Left ventricle myocardium inferior (tissue), 1 donor: ENCODE data around the gene REEP1. TPM values are rescaled to one million over a fixed set of nuclear protein-coding genes. Genes with fewer than 3 reads are reported as not detected.
A peak's percentile ranks its signal among the peaks of the same experiment; 100 is the strongest.

Experiments used
- DNase-seq: peaks from one replicate; pipeline ENCODE4 v3.0.0-alpha.2; 2020
- H3K27ac ChIP-seq: fragments of 200-600 bp; replicated peaks from 2 replicates; pipeline ENCODE4 v1.8.0; 2021
- H3K27me3 ChIP-seq: fragments of 200-600 bp; 2 replicates; pipeline ENCODE4 v1.8.0; 2021; ENCODE audit warnings: low read depth
- H3K36me3 ChIP-seq: fragments of 200-600 bp; 2 replicates; pipeline ENCODE4 v1.8.0; 2021
- H3K4me1 ChIP-seq: fragments of 200-600 bp; 2 replicates; pipeline ENCODE4 v1.8.0; 2021
- H3K4me3 ChIP-seq: fragments of 200-600 bp; 2 replicates; pipeline ENCODE4 v1.8.0; 2021; ENCODE audit warnings: mild to moderate bottlenecking, moderate library complexity
- H3K9me3 ChIP-seq: fragments of 200-600 bp; replicated peaks from 2 replicates; pipeline ENCODE4 v1.8.0; 2021
- CTCF ChIP-seq: fragments of 200-600 bp; IDR thresholded peaks from 2 replicates; pipeline ENCODE4 v1.8.0; 2021; ENCODE audit warnings: antibody characterized with exemption, mild to moderate bottlenecking, borderline replicate concordance
- intact Hi-C: fragments of 100-400 bp; cut with micrococcal nuclease; formaldehyde crosslinking; loops from one replicate; pipeline ENCODE4 v1.11.0; 2022
- total RNA-seq: library from RNA; stranded (reverse); fragmentation: NEBNext Ultra II Directional; extraction: Animal tissue kit (Norgen Biotek cat#: 25700); gene quantifications from one replicate; pipeline ENCODE4 v1.2.1, GENCODE V29; 2021
- donor health status: DM: no; HTN: yes; CAD: no; lungs with severe emphysema.

The REEP1 gene
- total RNA-seq, 1 donor from 2014 or later = 30.2 TPM

- peak; percentile 21 for DNase-seq
- no peaks in the 10 kb centered on the region for H3K36me3 ChIP-seq
- peaks cover 10% of the 10 kb centered on the region for H3K9me3 ChIP-seq
- no peak for TF ChIP-seq CTCF
- intact Hi-C loops = no loop called here
- peak overlapping the region; percentile 76 for H3K4me3 ChIP-seq
- peaks cover 31% of the 10 kb centered on the region for H3K4me1 ChIP-seq
- peaks cover 54% of the 10 kb centered on the region for H3K27me3 ChIP-seq
- H3K27ac ChIP-seq = peak overlapping the region; percentile 89
Measured at GRCh38 chr2:86336675-86337243, 667 bp downstream of the REEP1 start.

- Histone ChIP-seq H3K4me1 (peaks cover 36% of the 10 kb centered on the region), H3K9me3 (peaks cover 4% of the 10 kb centered on the region), H3K36me3 (no peaks in the 10 kb centered on the region), H3K4me3 (peak overlapping the region; percentile 76), H3K27ac (peak overlapping the region; percentile 89), H3K27me3 (peaks cover 54% of the 10 kb centered on the region)
- intact Hi-C loops = no loop called here
- TF ChIP-seq CTCF = no peak
- DNase-seq = no peak
Measured at GRCh38 chr2:86335865-86336674, 1.4 kb downstream of the REEP1 start.

GRCh38 chr2:86333378-86333777, 4.0 kb downstream of the REEP1 start:
- intact Hi-C loops = no loop called here
- H3K4me3 ChIP-seq = no peak overlapping the region
- H3K27ac ChIP-seq = no peak overlapping the region
- DNase-seq = no peak
- H3K36me3 ChIP-seq = no peaks in the 10 kb centered on the region
- H3K4me1 ChIP-seq = peaks cover 41% of the 10 kb centered on the region
- peaks cover 3% of the 10 kb centered on the region for H3K9me3 ChIP-seq
- no peak for TF ChIP-seq CTCF
- H3K27me3 ChIP-seq = peaks cover 38% of the 10 kb centered on the region

GRCh38 chr2:86332654-86333053, 4.8 kb downstream of the REEP1 start:
- Histone ChIP-seq H3K9me3 (peaks cover 3% of the 10 kb centered on the region), H3K4me1 (peaks cover 40% of the 10 kb centered on the region), H3K36me3 (no peaks in the 10 kb centered on the region), H3K27me3 (peaks cover 31% of the 10 kb centered on the region), H3K4me3 (no peak overlapping the region), H3K27ac (no peak overlapping the region)
- no peak for DNase-seq
- intact Hi-C loops = no loop called here
- TF ChIP-seq CTCF = no peak

- peaks cover 3% of the 10 kb centered on the region for H3K9me3 ChIP-seq
- no peak for TF ChIP-seq CTCF
- no peak overlapping the region for H3K27ac ChIP-seq
- no peaks in the 10 kb centered on the region for H3K36me3 ChIP-seq
- no peak overlapping the region for H3K4me3 ChIP-seq
- DNase-seq = no peak
- H3K4me1 ChIP-seq = peaks cover 41% of the 10 kb centered on the region
- intact Hi-C loops = no loop called here
- peaks cover 21% of the 10 kb centered on the region for H3K27me3 ChIP-seq
Measured at GRCh38 chr2:86331384-86331783, 6.0 kb downstream of the REEP1 start.
